Left hindlimb (tissue), 1 donor: Measurements from ENCODE around the gene COA5.
"Not testable (repeated sequence)": the region's sequence is repeated elsewhere in the genome, so short reads cannot be mapped to it uniquely, and the experiment has no call there.

Experiments
- DNase-seq: peaks from one replicate; pipeline ENCODE4 v3.0.0-alpha.2; 2018

The COA5 gene

DNA sequence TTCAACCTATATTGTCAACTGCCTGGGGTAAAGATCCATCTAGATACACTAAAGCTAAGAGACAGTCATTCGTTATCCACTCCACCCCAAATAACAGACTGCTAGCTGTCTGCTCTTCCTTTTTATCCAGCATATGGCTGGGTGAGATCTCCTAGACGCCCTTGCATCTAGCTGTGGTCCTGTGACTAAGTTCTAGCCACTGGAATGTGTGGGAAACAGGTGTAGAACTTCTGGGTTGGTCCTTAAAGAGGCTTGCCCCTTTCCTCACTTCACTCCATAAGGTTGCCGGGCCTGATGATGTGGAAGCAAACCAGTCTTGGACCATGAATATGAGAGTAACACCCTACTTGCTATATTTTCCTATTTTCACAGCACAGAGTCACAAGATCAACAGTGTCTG lies 3.2 kb downstream of the COA5 start:
- DNase-seq = no peak

DNA sequence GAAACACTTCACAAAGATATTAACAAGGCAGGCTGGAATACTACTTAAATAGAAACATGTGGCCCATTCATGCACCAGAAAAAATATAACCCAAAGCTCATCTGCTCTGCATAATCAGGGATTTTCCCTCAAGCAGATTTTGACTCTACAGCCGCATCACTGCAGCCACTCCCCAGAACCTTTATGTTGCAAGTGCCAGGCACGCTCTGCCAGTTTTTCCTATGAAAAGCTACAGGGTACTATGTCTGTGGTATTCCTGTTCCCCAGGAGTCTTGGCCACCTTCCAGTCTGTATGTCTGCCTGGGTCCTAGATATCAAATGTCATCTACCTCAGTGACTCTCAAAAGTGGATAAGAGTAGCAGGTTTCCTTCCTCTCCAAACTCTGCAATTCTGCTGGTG lies 3.8 kb downstream of the COA5 start:
- DNase-seq = no peak

GRCh38 chr2:98601532-98602132 lies 6.7 kb downstream of the COA5 start:
- no peak for DNase-seq

GRCh38 chr2:98598781-98599428 lies 9.4 kb downstream of the COA5 start:
- no peak for DNase-seq

GRCh38 chr2:98594665-98595064 lies 13.6 kb downstream of the COA5 start:
- DNase-seq = not testable (repeated sequence)

- no peak for DNase-seq
Measured at GRCh38 chr2:98592565-98592964, 15.7 kb downstream of the COA5 start.

DNA sequence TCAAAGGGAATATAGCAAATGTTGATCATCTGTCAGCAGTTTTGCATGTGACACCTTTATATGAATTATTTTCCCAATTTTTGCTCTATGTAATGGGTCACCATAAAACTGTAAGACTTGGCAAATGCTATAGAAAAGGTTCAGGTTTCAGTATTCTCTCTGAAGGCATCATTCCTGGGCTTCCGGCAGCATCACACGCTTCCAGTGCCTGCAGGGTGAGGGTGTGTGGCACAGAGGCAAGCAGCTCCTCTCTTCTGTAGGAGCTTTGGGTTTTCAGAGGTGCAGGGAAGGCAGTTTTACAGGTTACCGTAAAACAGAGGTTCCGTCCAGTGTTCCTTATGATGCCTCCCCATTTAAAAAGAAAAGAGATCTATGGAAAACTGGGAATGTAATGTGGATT lies 18.8 kb downstream of the COA5 start:
- DNase-seq = no peak

DNA sequence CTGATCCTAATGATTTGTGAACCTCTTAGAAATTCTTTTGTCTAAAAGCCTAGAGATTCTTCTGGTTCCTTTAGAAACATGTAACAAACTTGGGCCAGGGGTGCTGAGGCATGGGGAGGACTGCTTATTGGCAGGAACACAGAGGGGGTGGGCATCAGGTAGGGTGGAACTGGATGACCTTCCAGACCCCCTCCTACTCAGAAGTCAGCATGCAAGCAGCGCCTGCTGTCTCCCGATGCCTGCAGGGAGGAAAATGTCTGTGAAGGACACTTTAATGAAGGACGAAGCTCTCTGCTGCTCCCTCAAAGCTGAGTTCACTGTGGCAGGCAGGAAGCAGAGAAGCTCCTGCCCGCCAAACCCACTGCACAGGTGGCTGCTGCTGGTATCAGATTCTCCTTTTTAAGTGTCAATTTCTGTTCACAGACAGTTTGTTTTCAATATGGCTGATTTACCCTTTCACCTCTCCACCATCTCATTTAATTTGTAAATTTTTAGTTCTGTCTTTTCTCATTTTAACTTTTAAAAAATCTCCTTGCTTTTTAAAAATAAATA lies 19.4 kb downstream of the COA5 start:
- no peak for DNase-seq

- DNase-seq = no peak
Measured at GRCh38 chr2:98586551-98587140, 21.7 kb downstream of the COA5 start.

GRCh38 chr2:98585386-98585785 lies 22.9 kb downstream of the COA5 start:
- DNase-seq = no peak

DNA sequence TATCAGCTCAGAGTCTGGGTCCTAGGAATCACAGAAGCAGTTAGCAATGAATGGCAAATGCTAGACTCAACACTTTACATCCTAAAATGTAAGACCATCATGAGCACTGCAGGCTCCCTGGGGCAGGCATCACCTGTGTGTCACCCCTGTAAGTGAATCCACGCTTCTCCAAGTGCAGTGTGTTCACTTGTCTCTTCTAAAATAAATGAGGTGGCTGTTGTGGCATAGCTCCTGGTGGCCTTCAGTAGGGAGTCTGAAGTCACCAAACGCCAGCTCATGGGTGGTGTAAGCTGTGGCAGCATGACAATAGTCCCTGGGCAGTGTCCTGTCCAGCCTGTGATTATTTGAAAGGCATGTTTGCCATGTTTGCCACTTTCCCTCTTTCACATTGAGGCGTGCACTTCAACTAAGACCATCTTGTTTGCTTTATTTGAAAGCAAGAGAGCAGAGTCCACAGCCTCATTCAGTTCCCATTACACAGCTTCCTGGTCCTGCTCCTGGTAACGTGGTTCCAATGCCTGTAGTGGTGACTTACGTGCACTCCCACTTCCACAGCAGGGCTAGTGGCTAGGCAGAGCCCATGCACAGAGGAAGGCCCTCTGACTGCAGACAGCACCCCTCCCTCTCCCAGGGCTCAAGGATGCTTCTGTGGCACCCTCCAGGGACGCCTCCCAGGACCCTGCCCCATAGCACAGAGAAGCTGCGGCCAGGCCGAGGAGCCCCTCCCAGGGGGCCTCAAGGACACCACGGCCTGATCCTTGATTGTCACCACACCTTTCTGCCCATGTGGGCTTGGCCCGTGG lies 24.3 kb downstream of the COA5 start:
- DNase-seq = no peak

GRCh38 chr2:98583276-98583675 lies 25.0 kb downstream of the COA5 start:
- DNase-seq = no peak

DNA sequence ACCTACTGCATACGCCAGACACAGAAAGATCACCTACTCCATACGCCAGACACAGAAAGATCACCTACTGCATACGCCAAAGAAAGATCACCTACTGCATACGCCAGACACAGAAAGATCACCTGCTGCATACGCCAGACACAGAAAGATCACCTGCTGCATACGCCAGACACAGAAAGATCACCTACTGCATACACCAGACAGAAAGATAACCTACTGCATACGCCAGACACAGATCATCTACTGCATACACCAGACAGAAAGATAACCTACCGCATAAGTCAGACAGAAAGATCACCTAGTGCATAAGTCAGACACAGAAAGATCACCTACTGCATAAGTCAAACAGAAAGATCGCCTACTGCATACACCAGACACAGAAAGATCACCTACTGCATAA lies 25.8 kb downstream of the COA5 start:
- DNase-seq = no peak

GRCh38 chr2:98580656-98581284 lies 27.5 kb downstream of the COA5 start:
- no peak for DNase-seq

GRCh38 chr2:98579926-98580325 lies 28.4 kb downstream of the COA5 start:
- no peak for DNase-seq

DNA sequence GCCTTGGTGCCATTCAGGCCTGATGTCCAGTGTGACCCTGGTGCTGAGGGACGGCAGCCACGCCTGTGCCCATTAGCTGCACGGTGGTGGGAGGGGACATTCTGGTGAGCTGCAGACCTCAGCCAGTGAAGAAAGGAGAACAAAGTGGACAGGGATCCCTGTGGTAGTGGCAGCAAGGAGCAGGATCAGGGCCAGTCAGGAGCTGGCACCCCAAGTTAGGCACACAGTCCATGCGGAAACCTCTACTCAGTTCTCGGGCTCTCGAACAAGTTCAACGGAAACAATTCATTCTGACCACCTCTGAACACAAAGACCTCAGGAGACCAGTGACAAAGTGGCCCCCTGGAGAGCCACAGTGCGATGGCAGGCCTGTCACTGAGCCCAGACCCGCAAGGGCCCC lies 30.1 kb downstream of the COA5 start:
- no peak for DNase-seq

DNA sequence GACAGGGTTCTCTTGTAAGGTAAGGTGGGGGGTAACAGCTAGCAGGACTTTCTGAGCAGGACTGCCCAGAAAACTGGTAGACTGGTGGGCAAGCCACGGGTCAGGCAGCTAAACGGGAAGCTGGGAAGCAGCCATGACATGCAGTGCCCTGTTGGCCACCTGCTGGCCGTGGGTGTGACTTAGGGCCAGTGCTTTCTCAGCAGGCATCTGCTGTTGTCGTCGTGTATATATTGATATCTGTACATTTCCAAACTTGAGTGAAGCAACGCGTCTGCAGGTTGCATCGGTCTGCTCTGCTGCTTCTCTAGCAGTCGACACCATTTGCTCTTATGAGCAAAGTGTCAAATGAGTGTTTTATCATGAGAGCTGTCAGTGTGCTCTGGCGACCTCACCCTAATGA lies 31.0 kb downstream of the COA5 start:
- DNase-seq = no peak

GRCh38 chr2:98576666-98577312 lies 31.5 kb downstream of the COA5 start:
- no peak for DNase-seq

- no peak for DNase-seq
Measured at GRCh38 chr2:98573426-98573825, 34.9 kb downstream of the COA5 start.

GRCh38 chr2:98572676-98573075 lies 35.6 kb downstream of the COA5 start:
- DNase-seq = no peak

- DNase-seq = no peak
Measured at GRCh38 chr2:98572211-98572610, 36.1 kb downstream of the COA5 start.

DNA sequence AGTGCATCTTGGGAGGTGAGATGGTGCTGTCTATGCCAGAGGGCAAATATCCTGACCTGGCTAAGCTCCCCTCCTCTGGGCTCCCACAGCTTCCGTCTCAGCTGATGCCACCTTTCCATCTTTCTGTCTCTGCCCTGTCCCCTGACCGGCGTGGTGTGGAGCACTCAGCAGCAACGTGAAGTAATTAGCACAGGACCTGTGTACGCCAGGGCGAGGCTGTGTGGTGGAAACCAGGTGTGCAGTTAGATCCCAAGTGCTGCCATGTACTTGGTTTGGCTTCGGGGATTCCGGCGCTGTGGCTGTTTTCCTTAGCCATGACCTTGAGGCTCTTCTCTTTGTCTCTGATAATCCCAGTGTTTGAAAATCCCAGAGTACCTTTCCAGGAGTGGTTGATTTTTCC lies 36.5 kb downstream of the COA5 start:
- DNase-seq = no peak
